ENCODE data around the gene MYOCD.

MYOCD gene

DNA sequence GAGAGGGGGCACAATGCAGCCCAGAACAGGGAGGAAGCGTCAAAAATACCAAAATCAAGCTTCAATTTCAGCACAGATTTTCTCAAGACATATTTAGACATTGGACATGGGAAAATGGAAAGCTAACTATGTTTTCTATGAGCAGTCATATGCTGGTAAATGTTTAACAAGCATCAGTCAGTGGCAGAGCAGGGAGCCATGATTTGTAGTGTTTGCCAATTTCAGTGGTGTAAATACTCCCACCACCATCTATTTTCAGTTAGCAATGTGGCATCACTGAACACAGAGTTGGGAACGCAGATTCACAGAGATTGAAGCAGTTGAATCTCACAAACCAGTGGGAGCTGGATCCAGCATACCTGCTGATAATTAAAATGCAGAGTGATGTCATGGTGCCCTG lies 24.6 kb upstream of the MYOCD start:
- no peak for DNase-seq (ENCODE audit: low read depth, low spot score)

GRCh38 chr17:12642034-12642433 lies 23.7 kb upstream of the MYOCD start:
- no peak for DNase-seq (ENCODE audit: low read depth, low spot score)

DNA sequence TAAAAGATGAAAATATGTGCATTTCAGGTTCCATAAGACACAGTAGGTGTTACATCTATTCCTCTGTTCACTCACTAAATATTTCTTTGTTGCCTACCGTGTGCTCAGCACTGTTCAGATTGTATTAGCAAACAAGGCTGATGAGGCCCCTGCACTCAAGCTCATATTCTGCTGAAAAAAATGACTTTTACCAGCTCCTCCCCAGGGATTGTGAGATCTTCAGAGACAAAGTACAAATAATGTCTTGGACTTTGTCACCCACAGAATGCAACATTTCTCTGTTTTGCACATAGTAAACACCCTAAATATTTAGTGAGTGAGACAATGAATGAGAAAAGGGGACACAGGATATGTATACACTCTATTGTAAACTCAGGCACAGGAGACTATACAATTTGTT lies 21.9 kb upstream of the MYOCD start:
- DNase-seq (ENCODE audit: low read depth, low spot score), result no peak

- DNase-seq (ENCODE audit: low read depth, low spot score), result no peak
These were observed 21.1 kb upstream of the MYOCD start for GRCh38 chr17:12644623-12645022.

DNA sequence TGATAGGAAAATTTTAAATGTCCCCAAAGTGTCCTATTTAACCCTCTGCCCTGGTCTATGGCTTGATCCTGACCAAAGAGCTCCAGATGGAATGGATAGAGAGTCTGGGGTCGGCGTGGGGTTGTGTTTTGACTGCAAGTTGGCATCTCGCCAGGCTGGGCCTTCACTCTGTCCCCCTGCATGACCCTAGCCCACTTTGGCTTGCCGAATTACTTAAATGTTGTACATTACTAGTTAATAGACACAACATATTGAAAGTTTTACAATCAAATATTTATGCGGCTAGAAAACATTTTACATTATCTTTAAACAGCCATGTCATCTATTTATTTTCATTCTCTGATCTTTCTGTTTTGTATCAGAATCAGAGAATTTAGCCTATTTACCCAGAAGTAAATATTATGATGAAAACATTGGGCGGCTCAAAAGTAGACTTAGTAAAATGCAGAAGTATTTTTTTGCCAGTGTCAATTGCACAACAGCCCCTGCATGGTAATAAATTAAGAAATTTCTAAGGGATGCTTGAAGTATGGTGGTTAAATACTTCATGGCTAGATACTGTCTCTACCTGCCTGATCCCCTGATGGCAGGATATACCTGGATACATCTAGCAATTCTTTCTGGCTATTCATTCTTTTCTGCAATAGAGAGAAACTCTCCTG lies 18.8 kb upstream of the MYOCD start:
- no peak for DNase-seq (ENCODE audit: low read depth, low spot score)

GRCh38 chr17:12648498-12648897 lies 17.2 kb upstream of the MYOCD start:
- DNase-seq (ENCODE audit: low read depth, low spot score), result no peak

DNA sequence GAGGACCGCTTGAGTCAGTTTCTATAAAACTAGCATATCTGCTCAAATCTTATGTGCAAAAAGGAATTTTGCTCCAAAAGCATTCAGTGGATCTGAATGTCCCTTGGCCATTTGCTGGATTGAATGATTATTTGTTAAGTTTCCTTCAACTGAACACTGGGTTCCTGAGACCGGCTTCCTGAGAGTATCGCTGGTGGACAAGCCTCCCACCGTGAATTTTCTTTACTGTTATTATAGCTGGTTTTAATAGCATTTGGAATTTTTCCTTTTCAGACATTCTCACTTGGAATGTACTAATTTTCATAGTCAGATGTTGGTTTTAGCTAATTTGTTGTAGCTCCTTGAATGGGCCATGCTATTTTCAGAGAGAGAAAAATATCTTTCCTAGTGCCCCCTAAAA lies 9.8 kb upstream of the MYOCD start:
- no peak for DNase-seq (ENCODE audit: low read depth, low spot score)

DNA sequence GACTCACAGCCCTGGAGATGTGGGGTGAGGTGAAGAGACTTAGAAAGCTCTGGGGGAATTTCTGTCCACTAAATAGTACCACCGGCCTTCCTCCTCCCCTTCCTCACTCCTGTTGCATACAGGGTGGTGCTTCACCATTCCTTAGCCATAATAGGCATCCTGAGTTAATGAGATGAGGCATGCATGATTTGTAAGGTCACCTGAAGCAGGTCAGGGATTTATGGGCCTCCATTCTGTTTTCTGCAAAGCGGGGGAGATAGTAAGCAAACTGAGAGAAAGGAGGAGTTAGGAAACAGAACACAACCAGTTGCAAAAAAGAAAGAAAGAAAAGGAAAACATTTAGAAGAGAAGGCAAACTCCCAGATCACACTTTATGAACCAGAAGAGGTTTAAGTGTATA lies 9.3 kb upstream of the MYOCD start:
- no peak for DNase-seq (ENCODE audit: low read depth, low spot score)

- no peak for DNase-seq (ENCODE audit: low read depth, low spot score)
These were observed 6.2 kb upstream of the MYOCD start for GRCh38 chr17:12659500-12659899.

DNA sequence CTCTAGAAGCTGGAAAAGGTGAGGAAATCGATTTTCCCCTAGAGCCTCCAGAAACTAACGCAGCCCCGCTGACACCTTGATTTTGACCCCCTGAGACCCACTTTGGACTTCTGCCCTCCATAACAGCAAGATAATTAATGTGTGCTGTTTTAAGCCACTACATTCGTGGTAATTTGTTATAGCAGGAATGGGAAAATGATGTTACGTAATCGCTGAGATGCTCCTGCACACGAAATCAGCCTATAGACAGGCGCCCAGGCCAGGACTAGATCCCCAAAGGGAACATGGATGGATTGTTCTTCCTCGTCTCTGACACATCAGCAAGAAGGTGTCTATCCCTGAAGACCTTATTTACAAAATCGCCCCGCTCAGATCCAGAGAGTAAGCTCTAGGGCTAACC lies 1.4 kb upstream of the MYOCD start:
- no peak for DNase-seq (ENCODE audit: low read depth, low spot score)

- DNase-seq (ENCODE audit: low read depth, low spot score), result no peak
These were observed 812 bp upstream of the MYOCD start for GRCh38 chr17:12664894-12665262.

DNA sequence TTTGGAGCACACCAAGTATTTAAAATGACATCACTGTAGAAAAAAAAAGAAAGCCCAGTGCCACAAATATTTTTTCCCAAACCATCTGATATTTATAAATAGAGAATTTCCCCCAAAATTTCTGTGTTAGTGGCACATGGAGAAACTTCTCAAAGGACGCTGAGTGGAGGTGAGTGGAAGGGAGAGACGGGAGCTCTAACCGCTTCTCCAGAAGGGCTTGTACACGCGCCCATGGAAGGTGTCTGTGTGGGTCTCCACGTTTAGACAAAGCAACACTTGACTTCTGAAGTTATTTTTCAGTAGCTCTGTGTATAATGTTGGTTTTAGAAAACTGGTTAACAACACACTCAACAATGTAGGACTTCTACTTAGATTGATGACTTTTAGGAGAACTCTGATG lies 1.0 kb downstream of the MYOCD start:
- no peak for DNase-seq (ENCODE audit: low read depth, low spot score)

- DNase-seq (ENCODE audit: low read depth, low spot score), result peak; percentile 60
These were observed 1.7 kb downstream of the MYOCD start for GRCh38 chr17:12667299-12667958.

- no peak for DNase-seq (ENCODE audit: low read depth, low spot score)
These were observed 6.2 kb downstream of the MYOCD start for GRCh38 chr17:12671906-12672305.

- DNase-seq (ENCODE audit: low read depth, low spot score), result no peak
These were observed 7.3 kb downstream of the MYOCD start for GRCh38 chr17:12672947-12673346.

- DNase-seq (ENCODE audit: low read depth, low spot score), result no peak
These were observed 8.1 kb downstream of the MYOCD start for GRCh38 chr17:12673788-12674187.

- no peak for DNase-seq (ENCODE audit: low read depth, low spot score)
These were observed 14.8 kb downstream of the MYOCD start for GRCh38 chr17:12680407-12680897.

- no peak for DNase-seq (ENCODE audit: low read depth, low spot score)
These were observed 15.3 kb downstream of the MYOCD start for GRCh38 chr17:12680993-12681392.

GRCh38 chr17:12683299-12683698 lies 17.6 kb downstream of the MYOCD start:
- no peak for DNase-seq (ENCODE audit: low read depth, low spot score)

DNA sequence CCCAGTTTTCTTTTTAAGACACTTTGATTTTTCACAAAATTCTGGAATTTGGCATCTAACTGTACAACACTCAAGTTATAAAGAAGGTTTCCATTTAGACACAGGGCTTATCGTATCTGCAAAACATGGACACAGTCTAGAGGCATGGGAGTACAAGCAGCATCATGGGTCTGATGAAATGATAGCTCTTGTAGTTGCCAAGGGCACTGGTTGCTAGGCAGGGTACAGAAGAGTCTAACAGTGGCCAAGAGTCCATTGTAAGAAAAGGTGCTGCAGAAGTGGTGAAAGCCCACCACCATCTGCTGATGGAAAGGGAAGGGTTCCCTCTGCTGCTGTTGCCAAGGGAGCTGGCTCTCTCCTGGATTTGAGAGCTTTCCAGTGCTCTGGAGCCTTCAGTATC lies 20.8 kb downstream of the MYOCD start:
- DNase-seq (ENCODE audit: low read depth, low spot score), result no peak

GRCh38 chr17:12688382-12688781 lies 22.7 kb downstream of the MYOCD start:
- DNase-seq (ENCODE audit: low read depth, low spot score), result no peak

DNA sequence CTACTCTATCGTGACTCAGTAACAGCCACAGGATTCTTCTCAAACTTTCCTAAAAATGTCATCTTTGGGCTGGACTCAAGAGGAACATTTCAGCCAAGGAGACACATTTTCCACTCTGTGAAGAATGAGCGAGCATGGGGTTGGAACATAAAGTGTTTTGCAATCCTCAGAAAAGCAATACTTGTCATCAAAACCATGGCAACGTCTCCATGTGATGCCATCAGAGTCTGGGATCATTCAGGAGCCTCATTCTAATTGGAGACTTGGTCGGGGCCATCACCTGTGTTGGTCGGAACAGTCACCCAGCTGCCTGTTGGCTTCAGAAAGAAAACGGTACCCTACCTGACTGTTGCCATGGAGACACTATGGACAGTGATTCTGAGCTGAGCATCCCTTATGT lies 25.5 kb downstream of the MYOCD start:
- no peak for DNase-seq (ENCODE audit: low read depth, low spot score)

- DNase-seq (ENCODE audit: low read depth, low spot score), result no peak
These were observed 27.9 kb downstream of the MYOCD start for GRCh38 chr17:12693640-12694039.

GRCh38 chr17:12706070-12706469 lies 40.4 kb downstream of the MYOCD start:
- DNase-seq (ENCODE audit: low read depth, low spot score), result no peak
